Measurements from ENCODE around the gene TAF3.

TAF3 gene

DNA sequence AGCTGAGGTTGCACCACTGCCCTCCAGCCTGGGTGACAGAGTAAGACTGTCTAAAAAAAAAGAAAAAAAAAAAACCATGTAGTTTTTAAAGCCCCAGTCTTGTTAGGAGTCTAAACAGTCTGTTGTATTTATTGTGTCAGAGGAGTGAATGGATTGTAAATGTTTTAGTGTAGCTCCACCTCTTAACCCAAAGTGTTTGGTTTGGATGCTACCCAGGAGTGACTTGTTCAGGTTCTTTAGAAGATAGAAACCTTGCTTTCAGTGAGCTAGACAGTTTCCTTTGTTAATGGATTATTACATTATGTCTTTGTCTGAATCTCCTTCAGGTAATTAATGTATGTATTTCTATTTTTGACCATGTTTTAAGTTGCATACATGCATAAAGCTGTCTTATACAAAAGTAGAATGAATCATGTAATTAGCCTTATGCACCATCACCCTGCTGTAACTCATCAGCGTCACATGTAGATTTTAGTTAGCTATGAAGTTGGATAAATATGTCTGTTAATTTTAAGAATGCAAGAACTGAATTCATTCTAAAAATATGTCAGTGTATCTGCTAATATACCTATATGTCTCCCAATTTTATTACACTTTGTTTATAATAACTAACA, 97.7 kb downstream of the TAF3 start:
- Histone ChIP-seq H3K27me3 (ENCODE audit: control insufficient read depth, insufficient read depth, low read length) (no peaks in the 10 kb centered on the region), H3K9ac (ENCODE audit: low read length) (no peak overlapping the region), H3K36me3 (ENCODE audit: control insufficient read depth, insufficient read depth, low read length) (no peaks in the 10 kb centered on the region), H3K4me3 (ENCODE audit: low read length) (no peak overlapping the region), H3K9me3 (ENCODE audit: control insufficient read depth, low read length) (no peaks in the 10 kb centered on the region), H3K4me1 (ENCODE audit: control insufficient read depth, insufficient read depth, low read length) (no peaks in the 10 kb centered on the region)

DNA sequence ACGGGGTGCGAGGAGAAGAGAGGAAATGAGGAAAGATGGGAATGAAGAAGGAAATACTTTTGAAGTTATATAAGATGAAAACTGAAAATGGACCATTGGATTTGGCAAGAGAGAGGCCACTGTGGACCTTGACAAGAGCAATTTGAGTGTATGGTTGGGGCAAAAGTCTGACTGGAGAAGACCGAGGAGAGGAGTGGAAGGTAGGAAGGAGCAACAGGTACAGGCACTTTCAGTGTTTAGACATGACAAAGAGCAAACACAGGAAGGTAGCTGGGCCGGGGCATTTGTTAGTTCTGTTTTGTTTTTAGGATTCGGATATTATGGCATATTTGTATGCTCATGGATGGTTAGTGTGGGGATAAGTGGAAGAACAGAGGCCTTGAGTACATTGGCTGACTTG, 99.4 kb downstream of the TAF3 start:
- H3K9ac ChIP-seq (ENCODE audit: low read length), result no peak overlapping the region
- H3K4me3 ChIP-seq (ENCODE audit: low read length), result no peak overlapping the region
- H3K4me1 ChIP-seq (ENCODE audit: control insufficient read depth, insufficient read depth, low read length), result no peaks in the 10 kb centered on the region
- H3K36me3 ChIP-seq (ENCODE audit: control insufficient read depth, insufficient read depth, low read length), result no peaks in the 10 kb centered on the region
- H3K9me3 ChIP-seq (ENCODE audit: control insufficient read depth, low read length), result no peaks in the 10 kb centered on the region
- H3K27me3 ChIP-seq (ENCODE audit: control insufficient read depth, insufficient read depth, low read length), result no peaks in the 10 kb centered on the region

DNA sequence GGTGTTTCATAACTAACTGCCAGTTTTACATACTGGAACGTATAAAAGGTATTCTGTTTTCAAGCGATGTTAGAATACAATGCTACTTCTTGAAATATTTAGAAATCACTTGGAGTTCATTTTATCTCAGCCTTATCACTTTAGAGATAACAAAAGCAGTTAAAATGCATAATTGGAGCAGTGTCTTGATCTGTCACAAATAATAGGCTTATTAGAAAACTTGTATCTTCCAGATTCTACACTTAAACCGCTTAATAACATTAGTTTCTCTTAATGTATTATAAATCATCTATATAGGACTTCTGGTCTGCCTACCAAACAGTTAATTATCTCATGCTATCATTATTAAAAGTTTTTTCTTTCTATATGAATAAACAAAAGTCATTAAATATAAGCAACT, 104.4 kb downstream of the TAF3 start:
- Histone ChIP-seq H3K9me3 (ENCODE audit: control insufficient read depth, low read length) (no peaks in the 10 kb centered on the region), H3K4me3 (ENCODE audit: low read length) (no peak overlapping the region), H3K4me1 (ENCODE audit: control insufficient read depth, insufficient read depth, low read length) (no peaks in the 10 kb centered on the region), H3K27me3 (ENCODE audit: control insufficient read depth, insufficient read depth, low read length) (no peaks in the 10 kb centered on the region), H3K36me3 (ENCODE audit: control insufficient read depth, insufficient read depth, low read length) (no peaks in the 10 kb centered on the region), H3K9ac (ENCODE audit: low read length) (no peak overlapping the region)

DNA sequence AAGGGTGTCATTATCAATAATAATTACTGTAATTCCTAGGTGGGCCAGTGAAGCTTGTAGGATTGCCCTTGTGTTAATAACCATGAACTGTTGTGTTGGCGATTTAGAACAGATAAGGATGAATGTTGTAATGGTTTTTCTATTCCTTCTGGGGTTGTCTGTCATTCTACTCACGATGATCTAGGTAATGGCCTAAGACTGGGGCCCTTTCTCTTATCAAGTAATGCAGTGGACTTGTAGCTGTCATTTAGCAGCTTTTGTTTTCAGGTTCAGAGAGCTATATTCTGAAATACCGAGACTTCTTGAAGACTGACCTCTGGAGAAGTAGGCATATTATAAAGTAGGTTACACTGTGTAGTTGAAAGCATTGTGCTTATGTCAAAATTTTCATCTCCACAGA, 110.2 kb downstream of the TAF3 start:
- Histone ChIP-seq H3K9me3 (ENCODE audit: control insufficient read depth, low read length) (no peaks in the 10 kb centered on the region), H3K36me3 (ENCODE audit: control insufficient read depth, insufficient read depth, low read length) (no peaks in the 10 kb centered on the region), H3K9ac (ENCODE audit: low read length) (no peak overlapping the region), H3K27me3 (ENCODE audit: control insufficient read depth, insufficient read depth, low read length) (no peaks in the 10 kb centered on the region), H3K4me3 (ENCODE audit: low read length) (no peak overlapping the region), H3K4me1 (ENCODE audit: control insufficient read depth, insufficient read depth, low read length) (no peaks in the 10 kb centered on the region)

DNA sequence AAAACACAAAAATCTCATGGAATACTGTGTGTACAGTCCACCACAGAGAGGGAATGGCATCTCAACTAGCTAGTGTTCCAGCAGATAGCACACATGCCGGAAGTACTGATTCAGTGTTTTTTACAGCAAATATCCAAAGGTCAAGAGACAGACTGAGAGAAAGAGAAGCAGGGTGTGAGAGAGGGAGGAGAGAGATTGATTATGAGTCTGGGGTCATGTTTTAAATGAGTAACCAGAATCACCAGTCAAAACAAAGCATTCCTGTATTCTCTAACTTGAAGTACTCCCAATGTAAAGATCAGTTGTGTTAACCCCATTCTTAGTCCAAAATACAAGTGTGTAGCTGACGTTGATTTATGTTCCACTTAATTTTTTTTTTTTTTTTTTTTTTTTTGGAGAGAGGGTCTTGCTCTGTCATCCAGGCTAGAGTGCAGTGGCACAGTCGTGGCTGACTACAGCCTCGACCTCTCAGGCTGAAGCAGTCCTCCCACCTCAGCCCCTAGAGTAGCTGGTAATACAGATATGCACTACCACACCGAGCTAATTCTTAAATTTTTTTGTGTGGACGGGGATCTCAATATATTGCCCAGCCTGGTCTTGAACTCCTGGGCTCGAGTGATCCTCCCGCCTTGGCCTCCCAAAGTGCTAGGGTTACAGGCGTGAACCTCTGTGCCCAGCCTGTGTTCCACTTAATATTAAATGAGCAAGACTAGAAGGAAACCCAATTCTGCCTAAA, 114.2 kb downstream of the TAF3 start:
- Histone ChIP-seq H3K4me1 (ENCODE audit: control insufficient read depth, insufficient read depth, low read length) (no peaks in the 10 kb centered on the region), H3K9ac (ENCODE audit: low read length) (no peak overlapping the region), H3K36me3 (ENCODE audit: control insufficient read depth, insufficient read depth, low read length) (no peaks in the 10 kb centered on the region), H3K4me3 (ENCODE audit: low read length) (no peak overlapping the region), H3K27me3 (ENCODE audit: control insufficient read depth, insufficient read depth, low read length) (no peaks in the 10 kb centered on the region), H3K9me3 (ENCODE audit: control insufficient read depth, low read length) (no peaks in the 10 kb centered on the region)

DNA sequence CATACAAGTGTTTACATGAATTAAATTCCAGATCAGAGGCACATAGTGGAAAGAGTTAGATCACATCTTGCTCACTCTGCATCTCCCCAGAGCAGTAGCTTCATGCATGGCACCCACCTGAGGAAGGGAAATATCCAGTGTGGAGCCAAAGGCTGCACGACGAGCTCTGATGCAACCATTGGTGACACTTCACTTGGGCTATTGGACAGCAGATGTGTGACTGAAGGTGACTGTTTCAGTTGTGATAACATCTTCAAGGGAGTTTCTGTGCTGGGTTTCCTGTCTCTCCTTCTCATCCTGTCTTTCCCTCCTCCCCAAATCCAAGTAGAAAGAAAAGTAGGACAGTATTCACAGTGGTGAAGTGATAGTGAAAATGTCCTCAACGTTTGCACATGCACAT, 115.0 kb downstream of the TAF3 start:
- Histone ChIP-seq H3K9ac (ENCODE audit: low read length) (no peak overlapping the region), H3K27me3 (ENCODE audit: control insufficient read depth, insufficient read depth, low read length) (no peaks in the 10 kb centered on the region), H3K9me3 (ENCODE audit: control insufficient read depth, low read length) (no peaks in the 10 kb centered on the region), H3K4me1 (ENCODE audit: control insufficient read depth, insufficient read depth, low read length) (no peaks in the 10 kb centered on the region), H3K4me3 (ENCODE audit: low read length) (no peak overlapping the region), H3K36me3 (ENCODE audit: control insufficient read depth, insufficient read depth, low read length) (no peaks in the 10 kb centered on the region)

DNA sequence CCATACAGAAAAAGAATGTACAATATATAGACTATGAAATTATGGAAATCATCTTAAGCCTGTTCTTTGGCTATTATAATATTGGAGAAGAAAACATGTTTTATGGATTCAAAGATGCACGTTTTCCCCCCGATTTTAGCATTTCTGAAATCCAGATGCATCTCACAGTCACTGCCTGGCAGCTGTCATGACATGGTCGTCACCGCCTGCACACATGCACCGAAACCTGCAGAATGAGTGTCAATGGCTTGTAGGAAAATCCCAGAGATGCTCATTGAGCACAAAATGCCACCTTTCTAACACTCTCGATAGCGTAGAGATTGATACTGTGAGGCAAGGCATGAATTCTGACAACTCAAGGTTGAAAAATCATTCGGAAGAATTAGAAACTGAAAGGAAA, 115.5 kb downstream of the TAF3 start:
- Histone ChIP-seq H3K9ac (ENCODE audit: low read length) (no peak overlapping the region), H3K36me3 (ENCODE audit: control insufficient read depth, insufficient read depth, low read length) (no peaks in the 10 kb centered on the region), H3K9me3 (ENCODE audit: control insufficient read depth, low read length) (no peaks in the 10 kb centered on the region), H3K4me1 (ENCODE audit: control insufficient read depth, insufficient read depth, low read length) (no peaks in the 10 kb centered on the region), H3K4me3 (ENCODE audit: low read length) (no peak overlapping the region), H3K27me3 (ENCODE audit: control insufficient read depth, insufficient read depth, low read length) (no peaks in the 10 kb centered on the region)

DNA sequence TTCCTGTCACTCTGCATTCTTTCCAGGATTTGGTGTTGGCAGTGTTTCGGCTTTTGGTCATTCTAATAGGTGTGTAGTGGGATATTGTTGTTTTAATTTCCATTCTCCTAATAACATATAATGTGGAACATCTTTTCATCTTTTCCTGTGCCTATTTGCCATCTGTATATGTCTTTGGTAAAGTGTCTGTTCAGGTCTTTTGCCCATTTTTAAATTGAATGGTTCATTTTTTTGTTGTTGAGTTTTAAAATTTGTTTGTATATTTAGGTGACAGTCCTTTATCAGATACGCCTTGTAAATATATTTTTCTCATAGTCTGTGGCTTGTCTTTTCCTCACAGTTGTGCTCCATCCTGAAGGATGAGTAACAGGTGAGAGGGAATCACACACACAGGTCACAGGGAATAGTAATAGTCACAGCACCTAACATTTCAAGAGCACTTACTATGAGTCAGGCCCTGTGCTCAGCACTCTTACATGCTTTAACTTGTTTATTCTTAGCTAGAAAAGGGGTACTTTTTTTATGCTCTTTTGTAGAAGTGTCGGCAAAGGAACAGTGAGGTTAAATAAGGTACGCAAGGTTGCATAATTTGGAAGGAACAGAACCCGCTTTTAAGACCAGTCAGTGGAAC, 119.1 kb downstream of the TAF3 start:
- no peaks in the 10 kb centered on the region for H3K9me3 ChIP-seq (ENCODE audit: control insufficient read depth, low read length)
- H3K4me1 ChIP-seq (ENCODE audit: control insufficient read depth, insufficient read depth, low read length), result no peaks in the 10 kb centered on the region
- no peak overlapping the region for H3K9ac ChIP-seq (ENCODE audit: low read length)
- no peaks in the 10 kb centered on the region for H3K36me3 ChIP-seq (ENCODE audit: control insufficient read depth, insufficient read depth, low read length)
- no peak overlapping the region for H3K4me3 ChIP-seq (ENCODE audit: low read length)
- no peaks in the 10 kb centered on the region for H3K27me3 ChIP-seq (ENCODE audit: control insufficient read depth, insufficient read depth, low read length)

DNA sequence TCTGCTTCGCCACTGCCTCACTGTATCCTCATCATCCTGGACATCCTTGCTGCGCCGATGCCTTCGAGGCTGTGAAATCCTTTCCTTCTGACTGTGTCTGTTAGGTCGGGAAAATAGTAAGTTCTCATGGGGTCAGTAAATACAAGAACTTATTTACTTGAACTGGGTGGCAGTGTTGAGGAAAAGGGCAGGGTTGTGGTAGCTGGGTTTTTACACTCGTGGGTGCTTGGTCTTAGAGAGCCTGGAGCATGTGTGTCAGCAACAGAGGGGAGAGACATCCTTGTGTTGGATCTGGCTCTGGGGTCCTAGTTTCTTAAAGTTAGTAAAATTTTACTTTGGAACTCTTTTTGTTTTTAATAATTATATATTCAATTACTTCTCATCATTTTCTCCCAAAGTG, 123.3 kb downstream of the TAF3 start:
- Histone ChIP-seq H3K27me3 (ENCODE audit: control insufficient read depth, insufficient read depth, low read length) (no peaks in the 10 kb centered on the region), H3K36me3 (ENCODE audit: control insufficient read depth, insufficient read depth, low read length) (no peaks in the 10 kb centered on the region), H3K9me3 (ENCODE audit: control insufficient read depth, low read length) (no peaks in the 10 kb centered on the region), H3K4me3 (ENCODE audit: low read length) (no peak overlapping the region), H3K9ac (ENCODE audit: low read length) (no peak overlapping the region), H3K4me1 (ENCODE audit: control insufficient read depth, insufficient read depth, low read length) (no peaks in the 10 kb centered on the region)

DNA sequence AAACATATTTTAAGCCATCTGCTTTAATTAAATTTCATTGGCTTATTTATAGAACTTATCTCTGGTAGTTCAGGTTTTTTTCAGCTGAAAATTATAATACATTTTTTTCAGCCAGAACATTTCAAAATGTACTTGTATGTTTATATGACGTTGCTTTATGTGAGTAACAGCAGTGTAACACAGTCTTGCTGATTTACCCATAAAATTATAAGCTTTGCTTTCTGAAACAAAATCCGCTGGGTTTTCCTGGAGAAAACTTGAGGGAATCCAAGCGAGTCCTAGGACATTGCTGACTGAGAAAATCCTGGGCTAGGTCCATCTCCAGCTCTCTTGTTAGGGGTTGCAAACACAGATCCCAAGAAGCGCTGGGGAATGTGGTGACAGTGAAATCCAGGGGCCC, 124.0 kb downstream of the TAF3 start:
- no peaks in the 10 kb centered on the region for H3K27me3 ChIP-seq (ENCODE audit: control insufficient read depth, insufficient read depth, low read length)
- no peaks in the 10 kb centered on the region for H3K36me3 ChIP-seq (ENCODE audit: control insufficient read depth, insufficient read depth, low read length)
- H3K9ac ChIP-seq (ENCODE audit: low read length), result no peak overlapping the region
- no peaks in the 10 kb centered on the region for H3K4me1 ChIP-seq (ENCODE audit: control insufficient read depth, insufficient read depth, low read length)
- no peak overlapping the region for H3K4me3 ChIP-seq (ENCODE audit: low read length)
- H3K9me3 ChIP-seq (ENCODE audit: control insufficient read depth, low read length), result no peaks in the 10 kb centered on the region

DNA sequence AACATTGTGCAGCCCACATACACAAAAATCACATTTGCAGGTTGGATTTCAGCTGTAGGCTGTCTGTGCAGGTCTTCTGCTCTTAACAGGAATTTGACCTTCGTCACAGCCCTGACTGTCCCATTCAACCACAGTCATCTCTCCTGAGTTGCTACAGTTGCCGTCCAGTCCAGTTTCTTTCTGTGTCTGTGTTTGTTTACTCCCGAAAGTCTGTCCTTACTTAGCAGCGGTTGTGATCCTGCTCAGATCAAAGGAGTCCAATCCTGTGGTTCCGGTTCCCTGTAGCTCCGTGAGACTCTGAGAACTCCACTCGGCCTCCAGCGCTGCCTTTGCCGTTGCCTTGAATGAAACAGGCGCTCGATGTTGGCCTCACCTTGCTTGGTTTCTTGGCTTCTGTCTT, 124.6 kb downstream of the TAF3 start:
- Histone ChIP-seq H3K9ac (ENCODE audit: low read length) (no peak overlapping the region), H3K36me3 (ENCODE audit: control insufficient read depth, insufficient read depth, low read length) (no peaks in the 10 kb centered on the region), H3K4me3 (ENCODE audit: low read length) (no peak overlapping the region), H3K4me1 (ENCODE audit: control insufficient read depth, insufficient read depth, low read length) (no peaks in the 10 kb centered on the region), H3K27me3 (ENCODE audit: control insufficient read depth, insufficient read depth, low read length) (no peaks in the 10 kb centered on the region), H3K9me3 (ENCODE audit: control insufficient read depth, low read length) (no peaks in the 10 kb centered on the region)

DNA sequence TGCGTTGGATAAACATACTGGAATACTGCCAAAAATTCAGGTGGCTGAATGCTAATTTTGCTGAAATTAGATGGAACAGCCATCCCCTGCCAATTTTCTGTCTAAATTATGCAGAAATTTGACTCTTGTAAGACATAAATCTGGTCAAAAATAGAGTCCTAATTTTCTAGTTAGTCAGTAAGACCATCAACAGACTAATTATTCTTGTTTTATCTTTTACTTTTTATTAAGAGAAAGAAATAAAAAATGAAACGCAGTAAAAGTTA, 125.8 kb downstream of the TAF3 start:
- Histone ChIP-seq H3K4me3 (ENCODE audit: low read length) (no peak overlapping the region), H3K36me3 (ENCODE audit: control insufficient read depth, insufficient read depth, low read length) (no peaks in the 10 kb centered on the region), H3K27me3 (ENCODE audit: control insufficient read depth, insufficient read depth, low read length) (no peaks in the 10 kb centered on the region), H3K9me3 (ENCODE audit: control insufficient read depth, low read length) (no peaks in the 10 kb centered on the region), H3K4me1 (ENCODE audit: control insufficient read depth, insufficient read depth, low read length) (peaks cover 6% of the 10 kb centered on the region), H3K9ac (ENCODE audit: low read length) (no peak overlapping the region)
